Transverse colon (tissue), 4 donors: Measurements from ENCODE around the gene NTRK3. TPM values are rescaled to one million over a fixed set of nuclear protein-coding genes. Genes with fewer than 3 reads are reported as not detected.

Experiments
- DNase-seq: peaks from one replicate; pipeline ENCODE4 v3.0.0-alpha.2; 2019
- H3K27ac ChIP-seq, 4 donors: fragments of 200-600 bp; sonication (generic); 2 replicates each; pipeline ENCODE4 v1.5.1; 2016 to 2018; ENCODE audit warnings: inconsistent platforms in 4 of 4
- H3K27me3 ChIP-seq: fragments of 200-600 bp; sonication (generic); 2 replicates; pipeline ENCODE4 v1.5.1; 2017; ENCODE audit warnings: inconsistent platforms
- H3K36me3 ChIP-seq, 4 donors: fragments of 200-600 bp; sonication (generic); 2 replicates each; pipeline ENCODE4 v1.5.1; 2017 to 2019; ENCODE audit warnings: inconsistent platforms in 4 of 4
- H3K4me1 ChIP-seq, 4 donors: fragments of 200-600 bp; sonication (generic); 2 replicates each; pipeline ENCODE4 v1.5.1; 2017 to 2020; ENCODE audit warnings: inconsistent platforms in 4 of 4
- H3K4me3 ChIP-seq, 4 donors: fragments of 200-600 bp; sonication (generic); 1 replicate in 1 of 4; 2 replicates in 3 of 4; pipeline versions ENCODE4 v1.5.1 to v1.6.1; 2017 to 2019; ENCODE audit warnings: inconsistent platforms in 4 of 4
- H3K9me3 ChIP-seq, 2 donors: fragments of 200-600 bp; sonication (generic); 2 replicates each; pipeline ENCODE4 v1.5.1; 2017 to 2019; ENCODE audit warnings: inconsistent platforms in 2 of 2
- EP300 ChIP-seq: sonication (generic); formaldehyde crosslinking; IDR thresholded peaks from one replicate; pipeline ENCODE4 v1.6.1; 2017; ENCODE audit warnings: antibody characterized with exemption, low read depth
- POLR2A ChIP-seq: fragments of 450-650 bp; IDR thresholded peaks from one replicate; pipeline ENCODE4 v1.6.1; 2016; ENCODE audit warnings: antibody characterized with exemption, mild to moderate bottlenecking, moderate library complexity
- POLR2AphosphoS5 ChIP-seq, 3 donors: sonication (generic); formaldehyde crosslinking; IDR thresholded peaks; one replicate each; pipeline ENCODE4 v1.6.1; 2016; ENCODE audit warnings: antibody characterized with exemption in 3 of 3
- WGBS, 2 donors: methylation state at CpG; one replicate each; pipeline ENCODE4 v1.1.5; 2018; ENCODE audit warnings: low coverage in 1 of 2; 5-methylcytosine and 5-hydroxymethylcytosine counted together
- in situ Hi-C, 4 donors: fragments of 200-750 bp; cut with MboI; loops; one replicate each; pipeline versions ENCODE4 v1.15.0 to v1.15.1; 2017; ENCODE audit warnings: low sequenced_read_pairs in 3 of 4, low pct_ligation_motif_present in 1 of 4, low pct_unique_long_range_greater_than_20kb in 1 of 4
- intact Hi-C: fragments of 100-400 bp; cut with DNase I; formaldehyde crosslinking; loops from one replicate; pipeline ENCODE4 v1.15.1; 2023; ENCODE audit warnings: low total_unique reads
- total RNA-seq, 4 donors: library from RNA; depleted of rRNA; stranded (reverse); fragments of >200 nt; gene quantifications; one replicate each; pipeline ENCODE4 v1.1.0, GENCODE V29; 2016
- TF ChIP-seq, protein P1 (sequence below), 5 experiments: fragments of 200-600 bp in 3 of 5; fragments of 450-650 bp in 2 of 5; sonication (generic) in 3 of 5; IDR thresholded peaks; 1 replicate in 2 of 5; 2 replicates in 3 of 5; pipeline ENCODE4 v1.5.1; 2016 to 2017; ENCODE audit warnings: antibody characterized with exemption in 5 of 5, inconsistent platforms in 3 of 5, mild to moderate bottlenecking in 2 of 5, moderate library complexity in 1 of 5

NTRK3 gene
- total RNA-seq, 4 donors from 2014 or later, result 1.1 to 2.8 (median 2.4) TPM

DNA sequence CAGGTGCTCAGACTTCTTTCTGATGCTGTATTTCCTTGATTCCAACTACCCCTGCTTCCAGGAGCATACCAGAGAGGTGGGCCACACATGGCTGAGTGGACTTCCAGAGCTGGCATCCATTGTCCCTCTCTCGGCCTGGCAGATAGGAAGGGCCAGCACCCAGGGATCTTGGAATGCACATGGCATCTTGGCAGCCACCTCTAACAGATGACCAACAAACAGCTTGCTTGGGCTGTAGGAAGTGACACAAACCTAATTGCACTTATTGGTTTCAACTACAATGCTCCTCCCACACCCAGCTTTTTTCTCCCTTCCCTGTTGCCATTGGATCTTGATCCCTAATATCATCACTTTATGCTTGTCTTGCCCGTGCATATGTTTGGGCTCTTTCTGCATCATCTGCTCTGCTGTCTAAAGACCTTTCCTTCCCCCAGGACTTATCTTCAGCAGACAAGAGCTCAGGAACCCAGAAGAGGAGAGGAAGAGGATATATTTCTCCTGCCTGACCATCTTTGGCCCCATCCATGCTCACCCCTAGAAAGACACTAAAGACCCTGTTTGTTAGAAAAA lies 294.6 kb downstream of the NTRK3 start:
- in situ Hi-C loops, result no loop called here
- intact Hi-C loops, result no loop called here
- no peaks in the 10 kb centered on the region for H3K27me3 ChIP-seq
- WGBS, 2 donors, result 17 to 56% methylated on average over 1 to 2 of the region's 2 CpGs
- TF ChIP-seq EP300 (no peak), POLR2AphosphoS5 (IDR thresholded peaks at IDR 0.05) (no peak), POLR2A (no peak)
- TF ChIP-seq, protein P1, sequence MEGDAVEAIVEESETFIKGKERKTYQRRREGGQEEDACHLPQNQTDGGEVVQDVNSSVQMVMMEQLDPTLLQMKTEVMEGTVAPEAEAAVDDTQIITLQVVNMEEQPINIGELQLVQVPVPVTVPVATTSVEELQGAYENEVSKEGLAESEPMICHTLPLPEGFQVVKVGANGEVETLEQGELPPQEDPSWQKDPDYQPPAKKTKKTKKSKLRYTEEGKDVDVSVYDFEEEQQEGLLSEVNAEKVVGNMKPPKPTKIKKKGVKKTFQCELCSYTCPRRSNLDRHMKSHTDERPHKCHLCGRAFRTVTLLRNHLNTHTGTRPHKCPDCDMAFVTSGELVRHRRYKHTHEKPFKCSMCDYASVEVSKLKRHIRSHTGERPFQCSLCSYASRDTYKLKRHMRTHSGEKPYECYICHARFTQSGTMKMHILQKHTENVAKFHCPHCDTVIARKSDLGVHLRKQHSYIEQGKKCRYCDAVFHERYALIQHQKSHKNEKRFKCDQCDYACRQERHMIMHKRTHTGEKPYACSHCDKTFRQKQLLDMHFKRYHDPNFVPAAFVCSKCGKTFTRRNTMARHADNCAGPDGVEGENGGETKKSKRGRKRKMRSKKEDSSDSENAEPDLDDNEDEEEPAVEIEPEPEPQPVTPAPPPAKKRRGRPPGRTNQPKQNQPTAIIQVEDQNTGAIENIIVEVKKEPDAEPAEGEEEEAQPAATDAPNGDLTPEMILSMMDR (IDR thresholded peaks at IDR 0.05), result no peak
- no peak overlapping the region for H3K4me3 ChIP-seq
- no peak overlapping the region for H3K27ac ChIP-seq
- no peaks in the 10 kb centered on the region for H3K9me3 ChIP-seq
- no peaks in the 10 kb centered on the region for H3K36me3 ChIP-seq
- no peak for DNase-seq
- H3K4me1 ChIP-seq, result no peaks in the 10 kb centered on the region

DNA sequence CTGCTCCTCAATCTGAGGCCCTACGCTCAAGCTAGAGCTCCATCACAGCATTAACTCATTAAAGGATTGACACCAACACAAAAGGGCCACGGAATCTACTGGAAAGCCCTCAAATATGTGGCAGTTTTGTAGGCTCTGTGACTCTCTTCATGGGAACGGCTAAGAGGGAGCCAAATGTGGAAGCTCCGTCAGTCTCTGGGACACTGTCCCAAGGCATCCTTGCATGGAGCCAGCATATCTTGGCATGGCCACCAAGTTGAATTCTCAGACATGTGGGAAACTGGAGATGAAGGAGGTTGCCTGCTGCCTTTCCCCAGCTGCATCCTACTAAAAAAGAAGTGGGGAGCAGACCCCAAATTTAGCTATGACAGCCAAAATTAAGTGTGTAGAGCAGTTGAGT lies 296.9 kb downstream of the NTRK3 start:
- H3K9me3 ChIP-seq, result no peaks in the 10 kb centered on the region
- H3K4me1 ChIP-seq, result no peaks in the 10 kb centered on the region
- no peaks in the 10 kb centered on the region for H3K36me3 ChIP-seq
- no peak for DNase-seq
- no peak overlapping the region for H3K4me3 ChIP-seq
- TF ChIP-seq, protein P1 (IDR thresholded peaks at IDR 0.05), result no peak
- TF ChIP-seq POLR2AphosphoS5 (IDR thresholded peaks at IDR 0.05), result no peak
- no peak for TF ChIP-seq POLR2A
- no peak for TF ChIP-seq EP300
- in situ Hi-C loops, result no loop called here
- intact Hi-C loops, result no loop called here
- no peak overlapping the region for H3K27ac ChIP-seq
- 70% methylated on average over 4 of the region's 4 CpGs; no CpG with 5 or more reads in 1 of the 2 donors for WGBS, 2 donors
- H3K27me3 ChIP-seq, result no peaks in the 10 kb centered on the region

DNA sequence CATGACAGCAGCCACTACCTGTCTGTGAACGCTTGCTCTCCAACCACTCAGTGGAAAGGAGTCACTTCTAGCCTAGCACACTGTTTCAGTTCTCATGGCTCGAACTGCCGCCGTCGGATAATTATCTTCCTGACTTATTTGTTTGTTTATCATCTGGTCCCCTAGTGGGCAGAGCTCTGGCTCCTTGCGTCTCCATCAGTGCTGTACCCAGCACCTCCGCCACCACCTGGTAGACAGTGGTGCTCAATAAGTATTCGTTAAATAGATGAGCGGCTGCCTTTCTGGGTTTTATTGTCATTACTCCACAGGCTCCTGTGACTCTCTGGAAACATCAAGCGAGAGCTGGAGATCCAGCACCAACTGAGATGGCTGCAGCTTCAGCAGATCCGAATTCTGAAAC lies 297.5 kb downstream of the NTRK3 start:
- 78 to 89% methylated on average over 4 to 11 of the region's 11 CpGs for WGBS, 2 donors
- intact Hi-C loops, result no loop called here

DNA sequence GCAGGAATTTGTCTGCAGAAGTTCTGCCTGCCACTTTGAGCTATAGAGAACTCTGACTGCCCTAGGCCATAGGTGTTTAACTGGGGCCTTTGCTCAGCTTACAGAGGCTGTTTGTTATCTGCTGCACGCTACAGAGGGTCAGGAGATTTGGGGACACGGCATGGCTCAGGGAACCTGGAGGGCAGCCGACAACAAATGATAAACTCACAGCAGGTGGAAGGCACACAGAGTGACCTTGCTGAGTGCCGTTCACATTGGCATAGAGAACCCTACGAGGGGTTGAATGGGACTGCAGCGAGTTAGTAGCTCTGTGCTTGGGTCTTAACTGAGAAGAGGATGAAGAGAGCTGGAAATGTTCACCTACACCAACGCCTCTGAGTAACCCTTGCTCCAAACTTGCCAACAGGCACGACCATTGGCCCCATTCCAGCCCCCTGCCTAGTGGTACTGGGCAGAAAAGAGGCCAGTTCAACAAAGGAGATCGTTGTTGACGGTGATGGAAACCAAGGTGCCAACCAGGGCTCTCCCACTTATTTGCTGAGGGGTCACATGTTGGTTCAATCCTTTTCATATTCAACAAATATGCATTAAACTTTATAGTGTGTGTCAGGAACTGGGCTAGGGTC lies 301.1 kb downstream of the NTRK3 start:
- WGBS, 2 donors, result 57% methylated on average over 10 of the region's 10 CpGs; no CpG with 5 or more reads in 1 of the 2 donors
- in situ Hi-C loops, result no loop called here
- H3K27me3 ChIP-seq, result no peaks in the 10 kb centered on the region
- H3K36me3 ChIP-seq, result no peaks in the 10 kb centered on the region
- TF ChIP-seq, protein P1 (IDR thresholded peaks at IDR 0.05), result no peak
- TF ChIP-seq POLR2AphosphoS5 (IDR thresholded peaks at IDR 0.05) (no peak), EP300 (no peak), POLR2A (no peak)
- no peaks in the 10 kb centered on the region for H3K9me3 ChIP-seq
- no peak overlapping the region for H3K27ac ChIP-seq
- no peaks in the 10 kb centered on the region for H3K4me1 ChIP-seq
- no peak overlapping the region for H3K4me3 ChIP-seq
- no peak for DNase-seq
- intact Hi-C loops, result no loop called here

More for the DNA sequence above, 297.5 kb downstream of the NTRK3 start:
- in situ Hi-C loops, result no loop called here
- no peaks in the 10 kb centered on the region for H3K27me3 ChIP-seq
- no peak for TF ChIP-seq EP300
- TF ChIP-seq, protein P1 (IDR thresholded peaks at IDR 0.05), result no peak
- TF ChIP-seq POLR2A, result no peak
- TF ChIP-seq POLR2AphosphoS5 (IDR thresholded peaks at IDR 0.05), result no peak
- H3K9me3 ChIP-seq, result no peaks in the 10 kb centered on the region
- H3K4me3 ChIP-seq, result no peak overlapping the region
- H3K4me1 ChIP-seq, result no peaks in the 10 kb centered on the region
- no peak overlapping the region for H3K27ac ChIP-seq
- no peak for DNase-seq
- H3K36me3 ChIP-seq, result no peaks in the 10 kb centered on the region
